Measurements from ENCODE around the gene IGF2BP2. TPM values are rescaled to one million over a fixed set of nuclear protein-coding genes. Genes with fewer than 3 reads are reported as not detected.

IGF2BP2 gene
- polyA plus RNA-seq, 2 of the 4 experiments (the other 2 are of a cell fraction): 2.2 to 6.1 TPM

GRCh38 chr3:185851046-185851445 lies 26.2 kb upstream of the IGF2BP2 start:
- ChIA-PET POLR2A (no interaction called here), CTCF (interaction anchor here (1.1 to 1.4 kb wide), 2 partner anchors 10 to 191 kb away, joined by 3 read pairs; no protein-coding TSS in a partner anchor)
- 84% methylated on average over 3 of the region's 3 CpGs for WGBS (ENCODE audit: missing lambda C conversion rate)
- Histone ChIP-seq H3K4me3 (no peak overlapping the region), H3K9me3 (peaks cover under 1% of the 10 kb centered on the region; the same call in 1 of the 3 replicates), H3K4me1 (no peaks in the 10 kb centered on the region), H3K4me2 (no peak overlapping the region), H3K27ac (no peak overlapping the region)
- FAIRE-seq (no peak), ATAC-seq (no peak), DNase-seq (ENCODE audit: low read depth in 1 of 2, low spot score in 1 of 2) (no peak)
- no peak for TF ChIP-seq FOXS1 (CRISPR knock-in tag; IDR thresholded peaks at IDR 0.05)
- no peak for TF ChIP-seq MYC (IDR thresholded peaks at IDR 0.05; ENCODE audit: borderline replicate concordance, low read length)
- TF ChIP-seq SMC3 (IDR thresholded peaks at IDR 0.05): no peak
- TF ChIP-seq ZFP36 (IDR thresholded peaks at IDR 0.05; ENCODE audit: borderline replicate concordance, partially characterized antibody): no peak
- TF ChIP-seq EP300 (IDR thresholded peaks at IDR 0.05): no peak
- TF ChIP-seq NPAS2 (CRISPR knock-in tag; IDR thresholded peaks at IDR 0.05; ENCODE audit: borderline replicate concordance): no peak
- no peak for TF ChIP-seq RAD21 (conservative IDR thresholded peaks at IDR 0.05 in 1 of 2, IDR thresholded peaks at IDR 0.05 in 1 of 2)
- TF ChIP-seq NFE2L2 (conservative IDR thresholded peaks at IDR 0.05; ENCODE audit: low read length): no peak
- TF ChIP-seq HDAC2 (IDR thresholded peaks at IDR 0.05): no peak
- TF ChIP-seq EHMT2 (IDR thresholded peaks at IDR 0.05; ENCODE audit: low read depth): no peak
- no peak for TF ChIP-seq HOXA7 (CRISPR knock-in tag; IDR thresholded peaks at IDR 0.05)
- TF ChIP-seq HOXB5 (CRISPR knock-in tag; IDR thresholded peaks at IDR 0.05): no peak
- TF ChIP-seq, protein P1, sequence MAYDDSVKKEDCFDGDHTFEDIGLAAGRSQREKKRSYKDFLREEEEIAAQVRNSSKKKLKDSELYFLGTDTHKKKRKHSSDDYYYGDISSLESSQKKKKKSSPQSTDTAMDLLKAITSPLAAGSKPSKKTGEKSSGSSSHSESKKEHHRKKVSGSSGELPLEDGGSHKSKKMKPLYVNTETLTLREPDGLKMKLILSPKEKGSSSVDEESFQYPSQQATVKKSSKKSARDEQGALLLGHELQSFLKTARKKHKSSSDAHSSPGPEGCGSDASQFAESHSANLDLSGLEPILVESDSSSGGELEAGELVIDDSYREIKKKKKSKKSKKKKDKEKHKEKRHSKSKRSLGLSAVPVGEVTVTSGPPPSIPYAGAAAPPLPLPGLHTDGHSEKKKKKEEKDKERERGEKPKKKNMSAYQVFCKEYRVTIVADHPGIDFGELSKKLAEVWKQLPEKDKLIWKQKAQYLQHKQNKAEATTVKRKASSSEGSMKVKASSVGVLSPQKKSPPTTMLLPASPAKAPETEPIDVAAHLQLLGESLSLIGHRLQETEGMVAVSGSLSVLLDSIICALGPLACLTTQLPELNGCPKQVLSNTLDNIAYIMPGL (CRISPR knock-in tag; IDR thresholded peaks at IDR 0.05; ENCODE audit: borderline replicate concordance): no peak
- no peak for TF ChIP-seq HOXB13 (CRISPR knock-in tag; IDR thresholded peaks at IDR 0.05; ENCODE audit: low read depth)

DNA sequence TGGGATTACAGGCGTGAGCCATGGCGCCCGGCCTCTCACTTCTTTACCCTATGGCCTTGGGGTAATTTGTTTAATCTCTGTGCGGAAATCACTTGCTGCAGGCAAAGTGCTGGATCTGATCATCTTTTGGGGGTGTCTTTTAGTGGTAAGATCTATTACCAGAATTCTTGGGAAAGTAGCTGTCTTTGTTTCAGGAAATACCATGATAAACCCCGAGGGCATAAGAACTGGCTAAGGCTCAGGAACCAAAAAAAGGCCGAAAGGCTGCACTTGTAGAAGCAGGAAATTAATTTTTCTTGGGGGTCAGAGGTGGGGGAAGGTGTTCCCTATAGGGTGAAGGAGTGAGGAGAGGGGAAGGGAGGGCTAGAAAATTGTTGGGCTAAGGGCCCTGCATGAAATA lies 22.7 kb upstream of the IGF2BP2 start:
- POLR2A ChIA-PET: no interaction called here
- 85% methylated on average over 6 of the region's 6 CpGs for WGBS (ENCODE audit: missing lambda C conversion rate)
- Histone ChIP-seq H3K27ac (no peak overlapping the region), H3K4me2 (no peak overlapping the region), H3K4me3 (no peak overlapping the region), H3K4me1 (no peaks in the 10 kb centered on the region), H3K9me3 (no peaks in the 10 kb centered on the region)
- CTCF ChIA-PET: interaction anchor here (0.7 kb wide), 1 partner anchor 80 kb away, joined by 3 read pairs; no protein-coding TSS in a partner anchor
- no peak for TF ChIP-seq RNF2 (IDR thresholded peaks at IDR 0.05; ENCODE audit: borderline replicate concordance, low read depth)
- TF ChIP-seq ESRRA (IDR thresholded peaks at IDR 0.05; ENCODE audit: borderline replicate concordance, low read length): no peak
- no peak for TF ChIP-seq SREBF2 (IDR thresholded peaks at IDR 0.05)
- TF ChIP-seq, protein P2, sequence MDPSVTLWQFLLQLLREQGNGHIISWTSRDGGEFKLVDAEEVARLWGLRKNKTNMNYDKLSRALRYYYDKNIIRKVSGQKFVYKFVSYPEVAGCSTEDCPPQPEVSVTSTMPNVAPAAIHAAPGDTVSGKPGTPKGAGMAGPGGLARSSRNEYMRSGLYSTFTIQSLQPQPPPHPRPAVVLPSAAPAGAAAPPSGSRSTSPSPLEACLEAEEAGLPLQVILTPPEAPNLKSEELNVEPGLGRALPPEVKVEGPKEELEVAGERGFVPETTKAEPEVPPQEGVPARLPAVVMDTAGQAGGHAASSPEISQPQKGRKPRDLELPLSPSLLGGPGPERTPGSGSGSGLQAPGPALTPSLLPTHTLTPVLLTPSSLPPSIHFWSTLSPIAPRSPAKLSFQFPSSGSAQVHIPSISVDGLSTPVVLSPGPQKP (IDR thresholded peaks at IDR 0.05; ENCODE audit: low read depth, low read length): no peak
- no peak for TF ChIP-seq HOXB13 (CRISPR knock-in tag; IDR thresholded peaks at IDR 0.05; ENCODE audit: low read depth)
- no peak for TF ChIP-seq RCOR1 (IDR thresholded peaks at IDR 0.05; ENCODE audit: low read depth, low read length)
- TF ChIP-seq SMC3 (IDR thresholded peaks at IDR 0.05): no peak
- no peak for TF ChIP-seq EP300 (IDR thresholded peaks at IDR 0.05)
- no peak for TF ChIP-seq MAZ (IDR thresholded peaks at IDR 0.05; ENCODE audit: borderline replicate concordance, low read depth, low read length)
- TF ChIP-seq, protein P3, sequence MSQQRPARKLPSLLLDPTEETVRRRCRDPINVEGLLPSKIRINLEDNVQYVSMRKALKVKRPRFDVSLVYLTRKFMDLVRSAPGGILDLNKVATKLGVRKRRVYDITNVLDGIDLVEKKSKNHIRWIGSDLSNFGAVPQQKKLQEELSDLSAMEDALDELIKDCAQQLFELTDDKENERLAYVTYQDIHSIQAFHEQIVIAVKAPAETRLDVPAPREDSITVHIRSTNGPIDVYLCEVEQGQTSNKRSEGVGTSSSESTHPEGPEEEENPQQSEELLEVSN (IDR thresholded peaks at IDR 0.05; ENCODE audit: borderline replicate concordance, low read depth): no peak
- TF ChIP-seq HDAC2 (IDR thresholded peaks at IDR 0.05): no peak
- TF ChIP-seq POLR2A (IDR thresholded peaks at IDR 0.05; ENCODE audit: low read length): no peak
- TF ChIP-seq JUN (IDR thresholded peaks at IDR 0.05): no peak
- TF ChIP-seq, protein P4, sequence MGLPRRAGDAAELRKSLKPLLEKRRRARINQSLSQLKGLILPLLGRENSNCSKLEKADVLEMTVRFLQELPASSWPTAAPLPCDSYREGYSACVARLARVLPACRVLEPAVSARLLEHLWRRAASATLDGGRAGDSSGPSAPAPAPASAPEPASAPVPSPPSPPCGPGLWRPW (IDR thresholded peaks at IDR 0.05): no peak
- DNase-seq (ENCODE audit: low read depth in 1 of 2, low spot score in 1 of 2): no peak
- ATAC-seq: no peak
- no peak for FAIRE-seq

Data from A549 (cell line).